ENCODE data around the gene TTC3.

- TF ChIP-seq POLR2A (IDR thresholded peaks at IDR 0.05) (no peak), CTCF (IDR thresholded peaks at IDR 0.05) (no peak)
Measured at GRCh38 chr21:37064841-37065240, 8.2 kb upstream of the TTC3 start.

All from prostate gland (tissue), 2 donors.